ENCODE results near the gene TMPRSS11A. TPM values are rescaled to one million over a fixed set of nuclear protein-coding genes. Genes with fewer than 3 reads are reported as not detected.
A peak's percentile ranks its signal among the peaks of the same experiment; 100 is the strongest.

The TMPRSS11A gene
- polyA plus RNA-seq, 1 donor (not counting 4 experiments of a cell fraction or from before 2014, with no cell fraction given), result 0.03 TPM

GRCh38 chr4:67926485-67926884 is 36.8 kb downstream of the TMPRSS11A start:
- Histone ChIP-seq H3K27me3 (ENCODE audit: control insufficient read depth, extremely low read depth, insufficient read depth, low read length) (no peaks in the 10 kb centered on the region), H3K4me3 (ENCODE audit: control insufficient read depth in 2 of 3, extremely low read depth in 1 of 3, insufficient read depth in 2 of 3, low read depth in 1 of 3, low read length in 3 of 3) (no peak overlapping the region), H3K36me3 (ENCODE audit: control insufficient read depth in 2 of 2, extremely low read depth in 1 of 2, insufficient read depth in 2 of 2, low read length in 2 of 2) (no peaks in the 10 kb centered on the region), H3K4me2 (ENCODE audit: control insufficient read depth, extremely low read depth, insufficient read depth, low read depth, low read length) (no peak overlapping the region), H3K9ac (ENCODE audit: control insufficient read depth, extremely low read depth, insufficient read depth, low read length) (no peak overlapping the region), H3K9me3 (ENCODE audit: control insufficient read depth, low read depth, low read length) (no peaks in the 10 kb centered on the region), H3K27ac (ENCODE audit: control insufficient read depth, insufficient read depth, low read length) (no peak overlapping the region), H2AFZ (ENCODE audit: control insufficient read depth, low read length) (no peak overlapping the region), H3K79me2 (ENCODE audit: control insufficient read depth, insufficient read depth, low read length) (no peaks in the 10 kb centered on the region), H3K9me1 (ENCODE audit: control insufficient read depth, extremely low read depth, insufficient read depth, low read length) (no peaks in the 10 kb centered on the region), H4K20me1 (ENCODE audit: control insufficient read depth, extremely low read depth, insufficient read depth, low read length) (no peaks in the 10 kb centered on the region), H3K4me1 (ENCODE audit: control insufficient read depth, extremely low read depth, insufficient read depth, low read length) (peaks cover 15% of the 10 kb centered on the region)
- dilution Hi-C loops (cut with MboI; ENCODE audit: extremely low pct_ligation_motif_present, low sequenced_read_pairs), result no loop called here
- no peak for FAIRE-seq
- no peak for DNase-seq (ENCODE audit: low read depth, low spot score)
- TF ChIP-seq EZH2 (IDR thresholded peaks at IDR 0.05; ENCODE audit: low read length), result no peak
- TF ChIP-seq, protein P1, sequence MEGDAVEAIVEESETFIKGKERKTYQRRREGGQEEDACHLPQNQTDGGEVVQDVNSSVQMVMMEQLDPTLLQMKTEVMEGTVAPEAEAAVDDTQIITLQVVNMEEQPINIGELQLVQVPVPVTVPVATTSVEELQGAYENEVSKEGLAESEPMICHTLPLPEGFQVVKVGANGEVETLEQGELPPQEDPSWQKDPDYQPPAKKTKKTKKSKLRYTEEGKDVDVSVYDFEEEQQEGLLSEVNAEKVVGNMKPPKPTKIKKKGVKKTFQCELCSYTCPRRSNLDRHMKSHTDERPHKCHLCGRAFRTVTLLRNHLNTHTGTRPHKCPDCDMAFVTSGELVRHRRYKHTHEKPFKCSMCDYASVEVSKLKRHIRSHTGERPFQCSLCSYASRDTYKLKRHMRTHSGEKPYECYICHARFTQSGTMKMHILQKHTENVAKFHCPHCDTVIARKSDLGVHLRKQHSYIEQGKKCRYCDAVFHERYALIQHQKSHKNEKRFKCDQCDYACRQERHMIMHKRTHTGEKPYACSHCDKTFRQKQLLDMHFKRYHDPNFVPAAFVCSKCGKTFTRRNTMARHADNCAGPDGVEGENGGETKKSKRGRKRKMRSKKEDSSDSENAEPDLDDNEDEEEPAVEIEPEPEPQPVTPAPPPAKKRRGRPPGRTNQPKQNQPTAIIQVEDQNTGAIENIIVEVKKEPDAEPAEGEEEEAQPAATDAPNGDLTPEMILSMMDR (optimal IDR thresholded peaks at IDR 0.05 in 1 of 3, IDR thresholded peaks at IDR 0.05 in 1 of 3, conservative IDR thresholded peaks at IDR 0.05 in 1 of 3; ENCODE audit: extremely low read depth in 1 of 3, insufficient read depth in 2 of 3, low read length in 3 of 3), result no peak

DNA sequence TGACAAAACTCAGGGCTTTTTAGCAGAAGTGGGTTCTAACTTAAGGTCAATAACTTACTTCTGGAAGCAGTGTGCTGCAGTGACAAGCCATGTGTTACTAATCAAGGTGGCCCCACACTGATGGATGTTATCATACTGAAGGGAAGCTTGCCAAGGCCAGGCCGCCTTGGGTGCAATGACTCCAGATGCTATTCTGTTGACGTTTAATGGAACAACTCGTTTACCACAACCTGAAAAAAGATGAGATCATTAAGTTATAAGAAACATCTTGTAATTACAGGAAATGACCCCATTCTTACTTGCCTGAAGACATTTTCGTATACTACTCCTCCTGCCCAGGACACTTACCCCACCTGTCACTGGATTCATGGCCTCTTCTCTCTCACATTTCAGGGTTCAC is 40.6 kb downstream of the TMPRSS11A start:
- FAIRE-seq, result peak; percentile 73
- dilution Hi-C loops (cut with MboI; ENCODE audit: extremely low pct_ligation_motif_present, low sequenced_read_pairs), result no loop called here
- DNase-seq (ENCODE audit: low read depth, low spot score), result no peak

More for the DNA sequence above, 40.6 kb downstream of the TMPRSS11A start:
- H3K9me3 ChIP-seq (ENCODE audit: control insufficient read depth, low read depth, low read length), result no peaks in the 10 kb centered on the region
- H3K4me3 ChIP-seq (ENCODE audit: control insufficient read depth in 2 of 3, extremely low read depth in 1 of 3, insufficient read depth in 2 of 3, low read depth in 1 of 3, low read length in 3 of 3), result no peak overlapping the region
- H3K27ac ChIP-seq (ENCODE audit: control insufficient read depth, insufficient read depth, low read length), result no peak overlapping the region
- H3K9ac ChIP-seq (ENCODE audit: control insufficient read depth, extremely low read depth, insufficient read depth, low read length), result no peak overlapping the region
- no peaks in the 10 kb centered on the region for H3K27me3 ChIP-seq (ENCODE audit: control insufficient read depth, extremely low read depth, insufficient read depth, low read length)
- H3K36me3 ChIP-seq (ENCODE audit: control insufficient read depth in 2 of 2, extremely low read depth in 1 of 2, insufficient read depth in 2 of 2, low read length in 2 of 2), result no peaks in the 10 kb centered on the region
- H3K4me1 ChIP-seq (ENCODE audit: control insufficient read depth, extremely low read depth, insufficient read depth, low read length), result no peaks in the 10 kb centered on the region
- no peak overlapping the region for H3K4me2 ChIP-seq (ENCODE audit: control insufficient read depth, extremely low read depth, insufficient read depth, low read depth, low read length)
- H4K20me1 ChIP-seq (ENCODE audit: control insufficient read depth, extremely low read depth, insufficient read depth, low read length), result no peaks in the 10 kb centered on the region
- no peaks in the 10 kb centered on the region for H3K79me2 ChIP-seq (ENCODE audit: control insufficient read depth, insufficient read depth, low read length)
- no peak for TF ChIP-seq EZH2 (IDR thresholded peaks at IDR 0.05; ENCODE audit: low read length)
- TF ChIP-seq, protein P1 (optimal IDR thresholded peaks at IDR 0.05 in 1 of 3, IDR thresholded peaks at IDR 0.05 in 1 of 3, conservative IDR thresholded peaks at IDR 0.05 in 1 of 3; ENCODE audit: extremely low read depth in 1 of 3, insufficient read depth in 2 of 3, low read length in 3 of 3), result no peak
- H3K9me1 ChIP-seq (ENCODE audit: control insufficient read depth, extremely low read depth, insufficient read depth, low read length), result no peaks in the 10 kb centered on the region
- no peak overlapping the region for H2AFZ ChIP-seq (ENCODE audit: control insufficient read depth, low read length)

Measured in keratinocyte (primary cell).